ENCODE measurements around the gene HES2.
"Not testable (repeated sequence)": the region's sequence is repeated elsewhere in the genome, so short reads cannot be mapped to it uniquely, and the experiment has no call there.

HES2 gene, protein sequence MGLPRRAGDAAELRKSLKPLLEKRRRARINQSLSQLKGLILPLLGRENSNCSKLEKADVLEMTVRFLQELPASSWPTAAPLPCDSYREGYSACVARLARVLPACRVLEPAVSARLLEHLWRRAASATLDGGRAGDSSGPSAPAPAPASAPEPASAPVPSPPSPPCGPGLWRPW

DNA sequence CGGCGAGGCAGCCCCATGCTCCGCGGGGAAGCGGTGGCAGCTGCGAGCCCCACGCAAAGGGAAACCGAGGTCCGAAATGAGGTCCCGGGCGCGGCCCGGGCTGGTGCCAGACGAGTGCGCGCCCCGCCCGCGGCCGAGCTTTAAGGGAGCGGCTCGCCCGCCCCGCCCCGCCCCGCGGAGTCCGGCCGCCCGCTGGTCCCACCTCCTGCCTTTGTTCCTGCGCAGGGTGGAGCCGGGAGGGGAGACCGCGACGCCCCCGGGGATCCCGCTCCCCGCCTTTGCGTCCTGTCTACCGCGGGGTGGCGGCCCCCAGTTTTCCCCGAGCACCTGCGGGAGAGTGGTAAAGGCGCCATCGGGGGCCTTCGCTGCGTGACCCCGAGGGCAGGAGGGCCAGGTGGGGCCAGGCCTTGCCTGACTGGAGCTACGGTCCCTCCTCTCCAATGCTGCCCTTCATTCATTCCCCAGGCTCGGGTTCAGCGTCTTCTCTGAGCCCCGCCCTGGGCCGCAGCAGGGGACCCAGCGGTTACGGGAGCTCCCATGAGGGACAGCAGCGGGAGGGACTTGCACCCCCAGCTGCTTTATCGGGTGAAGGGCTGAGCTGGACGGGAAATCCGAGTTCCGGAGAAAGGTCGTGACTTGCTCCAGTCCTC lies at the start of gene HES2:
Gene HES2, minus strand, starts transcription at position 116 of the 650 bp plus-strand sequence. Its CDS starts 99 bp downstream, at position 17.
- no peak for DNase-seq

GRCh38 chr1:6468729-6469461 lies 49.2 kb upstream of the HES2 start:
- no peak for DNase-seq

DNA sequence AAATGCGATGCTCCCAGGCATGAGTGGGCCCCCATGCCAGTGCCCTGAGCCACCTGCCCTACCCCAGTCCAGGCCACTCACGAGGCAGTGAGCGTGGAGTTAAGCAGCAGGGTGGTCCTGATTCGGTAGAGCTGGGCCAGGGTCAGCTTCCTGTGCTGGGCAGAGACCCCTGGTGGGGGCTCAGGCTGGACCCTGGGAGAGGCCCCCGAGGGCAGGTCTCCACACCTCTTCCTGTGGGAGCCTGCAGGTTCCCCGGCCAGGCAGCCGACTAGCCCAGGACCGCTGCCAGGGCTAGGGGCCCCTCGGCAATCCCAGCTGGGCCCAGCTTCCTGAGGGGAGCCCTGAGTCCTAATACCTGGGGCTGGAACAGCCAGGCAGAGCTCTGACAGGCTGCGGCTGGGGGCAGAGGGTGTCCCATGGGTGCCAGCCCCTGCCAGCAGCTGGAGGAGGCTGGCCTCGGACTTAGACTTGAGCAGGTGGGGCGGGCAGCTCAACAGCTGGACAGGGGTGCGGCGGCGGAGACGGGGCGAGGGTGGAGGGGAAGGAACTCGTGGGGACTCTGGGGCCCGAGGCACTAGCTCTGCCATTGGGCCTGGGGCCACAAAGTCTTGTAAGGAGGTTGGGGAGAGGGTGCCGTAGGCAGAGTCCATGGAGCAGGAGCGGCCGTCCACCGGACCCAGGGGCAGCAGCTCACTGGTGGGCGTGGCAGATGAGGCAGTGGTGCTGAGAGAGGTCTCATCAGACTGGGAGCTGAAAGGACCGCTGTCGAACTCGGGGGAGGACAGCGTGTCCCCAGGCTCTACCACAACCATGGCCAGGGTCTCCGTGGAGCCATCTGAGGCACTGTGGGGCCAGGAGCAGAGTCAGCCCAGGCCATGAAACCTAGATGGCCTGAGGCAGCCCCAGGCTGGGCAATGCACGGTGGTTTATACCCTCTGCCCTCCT lies 48.3 kb upstream of the HES2 start:
- no peak for DNase-seq

GRCh38 chr1:6467224-6467623 lies 47.5 kb upstream of the HES2 start:
- DNase-seq, result no peak

- DNase-seq, result no peak
Measured at GRCh38 chr1:6466751-6467150, 47.0 kb upstream of the HES2 start.

- no peak for DNase-seq
Measured at GRCh38 chr1:6466023-6466422, 46.3 kb upstream of the HES2 start, which contains the start of gene TNFRSF25. Gene TNFRSF25, minus strand, starts transcription at chr1:6466173. Its CDS starts 66 bp downstream, at chr1:6466107.

GRCh38 chr1:6465461-6466005 lies 45.8 kb upstream of the HES2 start:
- no peak for DNase-seq

DNA sequence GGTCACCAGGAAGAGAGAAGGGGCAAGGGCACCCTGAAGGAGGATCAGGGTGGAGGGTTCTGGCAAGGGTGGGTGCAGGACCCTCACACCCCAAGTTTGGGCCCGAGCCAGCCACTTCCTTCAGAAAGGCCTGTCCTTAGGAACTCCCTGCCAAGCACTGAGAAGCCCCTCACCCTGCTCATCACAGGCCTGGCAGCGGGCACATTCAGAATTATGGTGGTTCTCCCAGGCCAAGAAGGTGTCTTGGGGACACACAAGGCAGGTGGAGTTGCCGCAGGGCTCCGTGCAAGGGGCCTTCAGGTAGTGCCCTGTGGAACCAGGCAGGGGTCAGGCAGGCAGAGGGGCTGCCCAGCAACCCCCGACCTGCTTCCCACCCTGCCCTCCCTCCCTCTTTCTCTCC lies 45.2 kb upstream of the HES2 start:
- no peak for DNase-seq

- DNase-seq, result no peak
Measured at GRCh38 chr1:6464514-6464836, 44.8 kb upstream of the HES2 start.

DNA sequence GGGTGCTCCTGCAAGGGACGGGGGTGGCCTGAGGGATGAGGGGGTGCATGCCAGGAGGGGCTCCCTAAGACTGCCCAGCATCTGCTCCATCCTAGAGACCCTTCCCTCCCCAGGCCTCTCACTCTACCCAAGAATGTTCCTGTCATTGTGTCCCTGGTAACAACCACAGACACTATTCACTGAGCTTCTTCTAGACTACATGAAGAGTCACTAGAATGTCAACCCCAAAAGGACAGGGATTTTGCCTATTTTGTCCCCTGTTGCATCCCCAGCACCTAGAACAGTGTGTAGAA lies 43.3 kb upstream of the HES2 start:
- DNase-seq, result no peak

GRCh38 chr1:6462412-6463119 lies 42.8 kb upstream of the HES2 start:
- no peak for DNase-seq

DNA sequence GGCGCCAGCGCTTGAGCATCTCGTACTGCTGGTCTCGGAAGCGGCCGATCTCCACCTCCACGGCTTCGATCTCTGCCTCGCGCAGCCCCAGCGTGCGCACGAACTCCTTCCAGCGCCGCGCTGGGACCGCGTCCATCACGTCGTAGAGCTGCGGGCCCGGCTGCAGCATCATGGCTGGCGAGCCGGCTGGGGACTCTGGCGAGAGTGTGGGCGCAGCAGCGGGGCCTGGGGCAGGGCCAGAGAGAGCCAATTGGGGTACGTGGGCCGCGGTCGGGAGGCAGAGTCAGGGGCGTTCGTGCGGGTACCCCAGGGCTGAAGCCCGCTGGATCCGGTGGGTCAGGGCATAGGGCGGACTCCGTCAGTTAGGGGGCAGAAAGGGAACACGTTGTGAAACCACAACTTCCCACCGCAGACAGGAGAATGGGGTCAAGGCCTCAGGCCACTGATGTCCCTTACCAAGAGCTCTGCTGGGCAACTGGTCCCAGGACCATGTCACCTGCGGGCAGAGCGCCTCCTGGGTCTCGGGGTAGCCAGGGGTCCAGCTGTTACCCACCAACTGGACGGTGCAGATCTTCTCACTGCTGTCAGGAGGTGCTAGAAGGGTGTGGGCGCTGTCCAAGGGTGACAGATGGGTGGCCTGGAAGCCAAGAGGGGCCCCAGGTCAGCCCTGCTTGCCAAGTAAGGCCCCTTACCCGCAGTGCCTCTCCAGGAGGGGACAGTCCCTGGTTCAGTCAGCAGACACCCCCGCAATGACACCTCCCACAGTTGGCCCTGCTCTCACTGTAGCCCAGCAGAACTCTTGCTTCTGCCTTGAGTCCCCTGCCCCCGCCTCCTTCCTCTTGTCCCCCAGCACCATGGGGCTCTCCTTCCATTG lies 42.1 kb upstream of the HES2 start:
- no peak for DNase-seq

- DNase-seq, result no peak
Measured at GRCh38 chr1:6461051-6461530, 41.4 kb upstream of the HES2 start.

GRCh38 chr1:6460301-6461050 lies 40.8 kb upstream of the HES2 start:
- no peak for DNase-seq

GRCh38 chr1:6459850-6460265 lies 40.1 kb upstream of the HES2 start:
- DNase-seq, result no peak

DNA sequence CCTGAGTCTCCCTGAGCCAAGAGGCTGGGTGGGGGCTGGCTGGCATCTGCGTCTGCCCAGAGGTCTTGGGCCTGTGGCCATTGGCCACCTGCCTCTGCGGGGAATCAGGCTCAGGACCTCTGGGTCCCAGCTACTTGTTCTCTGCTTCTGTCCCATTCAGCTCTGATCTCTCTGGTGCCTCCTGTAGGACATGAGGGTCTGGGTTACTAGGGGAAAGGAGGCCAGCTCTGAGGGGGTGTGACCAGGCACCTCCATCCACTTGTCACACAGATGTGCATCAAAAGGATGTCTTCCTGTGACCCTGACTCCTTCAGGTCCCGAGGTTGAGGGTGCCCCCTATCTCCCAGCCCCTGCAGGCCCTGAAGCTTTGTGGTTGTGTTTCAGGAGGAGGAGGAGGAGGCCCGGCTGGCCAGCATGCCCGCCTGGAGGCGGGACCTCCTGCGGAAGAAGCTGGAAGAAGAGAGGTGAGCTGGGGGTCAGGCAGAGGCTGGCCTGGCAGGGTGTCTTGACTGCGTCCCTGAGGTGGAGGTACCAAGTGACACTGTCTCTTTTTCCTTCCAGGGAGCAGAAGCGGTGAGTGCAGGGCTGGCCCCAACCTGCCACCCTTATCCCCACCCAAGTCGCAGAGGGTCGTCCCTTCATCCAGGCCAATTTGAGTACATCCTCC lies 37.2 kb upstream of the HES2 start:
- no peak for DNase-seq

- DNase-seq, result not testable (repeated sequence)
Measured at GRCh38 chr1:6455752-6456520, 36.2 kb upstream of the HES2 start.

GRCh38 chr1:6454856-6455751 lies 35.4 kb upstream of the HES2 start:
- no peak for DNase-seq
